ENCODE data around the gene NUDT7.

DNA sequence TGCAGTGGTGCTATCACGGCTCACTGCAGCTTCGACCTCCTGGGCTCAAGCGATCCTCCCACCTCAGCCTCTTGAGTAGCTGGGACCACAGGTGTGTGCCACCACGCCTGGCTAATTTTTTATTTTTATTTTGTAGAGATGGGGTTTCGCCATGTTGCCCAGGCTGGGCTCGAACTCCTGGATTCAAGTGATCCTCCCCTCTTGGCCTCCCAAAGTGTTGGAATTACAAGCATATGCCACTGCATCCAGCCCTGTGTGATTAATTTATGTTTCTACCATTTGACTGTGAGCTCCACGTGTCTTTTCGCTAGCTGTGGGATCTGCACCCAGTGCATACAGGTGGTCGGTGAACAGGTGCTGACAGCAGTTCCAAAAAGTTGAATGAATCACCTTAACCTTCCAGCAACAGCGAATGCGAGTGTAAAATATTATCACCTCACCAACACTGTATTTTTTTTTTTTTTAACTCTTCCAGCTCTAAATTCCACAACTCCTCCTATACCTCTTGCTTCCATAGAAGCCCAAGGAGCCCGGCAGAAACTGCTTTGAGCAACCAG lies 484 bp upstream of the NUDT7 start:
- TF ChIP-seq, protein P1, sequence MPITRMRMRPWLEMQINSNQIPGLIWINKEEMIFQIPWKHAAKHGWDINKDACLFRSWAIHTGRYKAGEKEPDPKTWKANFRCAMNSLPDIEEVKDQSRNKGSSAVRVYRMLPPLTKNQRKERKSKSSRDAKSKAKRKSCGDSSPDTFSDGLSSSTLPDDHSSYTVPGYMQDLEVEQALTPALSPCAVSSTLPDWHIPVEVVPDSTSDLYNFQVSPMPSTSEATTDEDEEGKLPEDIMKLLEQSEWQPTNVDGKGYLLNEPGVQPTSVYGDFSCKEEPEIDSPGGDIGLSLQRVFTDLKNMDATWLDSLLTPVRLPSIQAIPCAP (CRISPR knock-in tag; IDR thresholded peaks at IDR 0.05): no peak
- TF ChIP-seq FOXP4 (CRISPR knock-in tag; IDR thresholded peaks at IDR 0.05) (no peak), ZNF396 (CRISPR knock-in tag; IDR thresholded peaks at IDR 0.05; ENCODE audit: borderline replicate concordance) (no peak), JUN (CRISPR knock-in tag; IDR thresholded peaks at IDR 0.05) (no peak), ESRRA (CRISPR knock-in tag; IDR thresholded peaks at IDR 0.05; ENCODE audit: borderline replicate concordance) (no peak), CTCF (IDR thresholded peaks at IDR 0.05) (no peak), SP1 (CRISPR knock-in tag; conservative IDR thresholded peaks at IDR 0.05) (no peak), HMGA2 (CRISPR knock-in tag; IDR thresholded peaks at IDR 0.05) (no peak), TEAD4 (CRISPR knock-in tag; IDR thresholded peaks at IDR 0.05) (no peak), ARID4B (CRISPR knock-in tag; IDR thresholded peaks at IDR 0.05; ENCODE audit: borderline replicate concordance) (no peak), PRRX2 (CRISPR knock-in tag; IDR thresholded peaks at IDR 0.05) (no peak)
- TF ChIP-seq, protein P2, sequence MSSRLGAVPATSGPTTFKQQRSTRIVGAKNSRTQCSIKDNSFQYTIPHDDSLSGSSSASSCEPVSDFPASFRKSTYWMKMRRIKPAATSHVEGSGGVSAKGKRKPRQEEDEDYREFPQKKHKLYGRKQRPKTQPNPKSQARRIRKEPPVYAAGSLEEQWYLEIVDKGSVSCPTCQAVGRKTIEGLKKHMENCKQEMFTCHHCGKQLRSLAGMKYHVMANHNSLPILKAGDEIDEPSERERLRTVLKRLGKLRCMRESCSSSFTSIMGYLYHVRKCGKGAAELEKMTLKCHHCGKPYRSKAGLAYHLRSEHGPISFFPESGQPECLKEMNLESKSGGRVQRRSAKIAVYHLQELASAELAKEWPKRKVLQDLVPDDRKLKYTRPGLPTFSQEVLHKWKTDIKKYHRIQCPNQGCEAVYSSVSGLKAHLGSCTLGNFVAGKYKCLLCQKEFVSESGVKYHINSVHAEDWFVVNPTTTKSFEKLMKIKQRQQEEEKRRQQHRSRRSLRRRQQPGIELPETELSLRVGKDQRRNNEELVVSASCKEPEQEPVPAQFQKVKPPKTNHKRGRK (CRISPR knock-in tag; IDR thresholded peaks at IDR 0.05; ENCODE audit: borderline replicate concordance): no peak
- TF ChIP-seq, protein P3, sequence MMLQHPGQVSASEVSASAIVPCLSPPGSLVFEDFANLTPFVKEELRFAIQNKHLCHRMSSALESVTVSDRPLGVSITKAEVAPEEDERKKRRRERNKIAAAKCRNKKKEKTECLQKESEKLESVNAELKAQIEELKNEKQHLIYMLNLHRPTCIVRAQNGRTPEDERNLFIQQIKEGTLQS (CRISPR knock-in tag; conservative IDR thresholded peaks at IDR 0.05): no peak
- TF ChIP-seq, protein P4, sequence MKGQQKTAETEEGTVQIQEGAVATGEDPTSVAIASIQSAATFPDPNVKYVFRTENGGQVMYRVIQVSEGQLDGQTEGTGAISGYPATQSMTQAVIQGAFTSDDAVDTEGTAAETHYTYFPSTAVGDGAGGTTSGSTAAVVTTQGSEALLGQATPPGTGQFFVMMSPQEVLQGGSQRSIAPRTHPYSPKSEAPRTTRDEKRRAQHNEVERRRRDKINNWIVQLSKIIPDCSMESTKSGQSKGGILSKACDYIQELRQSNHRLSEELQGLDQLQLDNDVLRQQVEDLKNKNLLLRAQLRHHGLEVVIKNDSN (CRISPR knock-in tag; IDR thresholded peaks at IDR 0.05): no peak
